Neural progenitor cell (in vitro differentiated cells): ENCODE measurements around the gene UBAP2.

ENCODE experiments used
- CTCF ChIP-seq: fragments of 200-600 bp; sonication (generic); IDR thresholded peaks from 2 replicates; pipeline ENCODE4 v1.5.1; 2017; ENCODE audit warnings: antibody characterized with exemption, mild to moderate bottlenecking
- EZH2phosphoT487 ChIP-seq: fragments of 200-600 bp; sonication (generic); IDR thresholded peaks from 2 replicates; pipeline ENCODE4 v1.6.1; 2017; ENCODE audit warnings: antibody characterized with exemption

DNA sequence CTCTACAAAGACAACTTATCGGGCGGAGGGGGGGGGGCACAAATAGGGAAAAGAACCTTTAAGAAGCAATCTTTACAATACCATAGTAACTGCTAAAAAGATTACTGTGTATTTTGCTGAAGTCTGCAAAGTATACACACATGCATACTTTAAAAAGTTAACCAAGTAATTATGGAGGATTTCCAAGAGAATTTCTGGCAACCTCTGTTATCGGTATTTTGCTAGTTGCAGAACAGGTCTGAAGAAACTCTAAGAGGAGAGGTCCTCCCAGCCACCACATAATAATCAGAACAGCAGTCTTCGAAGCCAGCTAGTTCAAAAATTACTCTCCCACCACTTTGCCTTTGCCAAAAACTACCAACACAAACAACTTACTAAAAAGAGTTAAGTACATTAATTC, 56.1 kb downstream of the UBAP2 start:
- no peak for TF ChIP-seq CTCF
- TF ChIP-seq EZH2phosphoT487, result no peak
